ENCODE measurements around the gene C16orf54.
"Not testable (repeated sequence)": the region's sequence is repeated elsewhere in the genome, so short reads cannot be mapped to it uniquely, and the experiment has no call there.

DNA sequence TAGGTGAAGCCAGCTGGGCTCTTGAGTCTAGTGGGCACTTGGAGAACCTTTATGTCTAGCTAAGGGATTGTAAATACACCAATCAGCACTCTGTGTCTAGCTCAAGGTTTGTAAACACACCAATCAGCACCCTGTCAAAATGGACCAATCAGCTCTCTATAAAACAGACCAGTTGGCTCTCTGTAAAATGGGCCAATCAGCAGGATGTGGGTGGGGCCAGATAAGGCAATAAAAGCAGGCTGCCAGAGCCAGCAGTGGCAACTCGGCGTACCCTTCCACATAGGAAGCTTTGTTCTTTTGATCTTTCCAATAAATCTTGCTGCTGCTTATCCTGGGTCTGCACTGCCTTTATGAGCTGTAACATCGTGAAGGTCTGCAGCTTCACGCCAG is 3.0 kb upstream of the C16orf54 start:
- TF ChIP-seq EZH2 (IDR thresholded peaks at IDR 0.05; ENCODE audit: low read depth); CTCF (conservative IDR thresholded peaks at IDR 0.05): not testable (repeated sequence)

Measured in PC-9 (cell line).